Measurements from ENCODE around the gene EGFR.

Gene EGFR

GRCh38 chr7:55108401-55108800 is 89.6 kb downstream of the EGFR start:
- DNase-seq, result no peak

- DNase-seq, result no peak
Measured at GRCh38 chr7:55108818-55109217, 90.0 kb downstream of the EGFR start.

GRCh38 chr7:55109404-55110167 is 90.8 kb downstream of the EGFR start:
- DNase-seq, result no peak

GRCh38 chr7:55110282-55110992 is 91.6 kb downstream of the EGFR start:
- DNase-seq, result no peak

GRCh38 chr7:55110993-55111361 is 92.2 kb downstream of the EGFR start:
- no peak for DNase-seq

- no peak for DNase-seq
Measured at GRCh38 chr7:55112056-55112455, 93.2 kb downstream of the EGFR start.

GRCh38 chr7:55113760-55114540 is 95.1 kb downstream of the EGFR start:
- no peak for DNase-seq

- DNase-seq, result no peak
Measured at GRCh38 chr7:55117286-55117685, 98.5 kb downstream of the EGFR start.

- DNase-seq, result no peak
Measured at GRCh38 chr7:55118426-55118825, 99.6 kb downstream of the EGFR start.

GRCh38 chr7:55119571-55119970 is 100.8 kb downstream of the EGFR start:
- DNase-seq, result no peak

GRCh38 chr7:55120074-55120473 is 101.3 kb downstream of the EGFR start:
- DNase-seq, result no peak

GRCh38 chr7:55120501-55121198 is 101.8 kb downstream of the EGFR start:
- DNase-seq, result no peak

GRCh38 chr7:55121249-55121648 is 102.4 kb downstream of the EGFR start:
- no peak for DNase-seq

GRCh38 chr7:55122263-55122662 is 103.4 kb downstream of the EGFR start:
- no peak for DNase-seq

GRCh38 chr7:55124989-55125875 is 106.4 kb downstream of the EGFR start:
- DNase-seq, result no peak

GRCh38 chr7:55127135-55127551 is 108.3 kb downstream of the EGFR start:
- no peak for DNase-seq

- DNase-seq, result no peak
Measured at GRCh38 chr7:55127622-55128081, 108.8 kb downstream of the EGFR start.

- DNase-seq, result no peak
Measured at GRCh38 chr7:55128693-55129394, 110.0 kb downstream of the EGFR start.

- no peak for DNase-seq
Measured at GRCh38 chr7:55129541-55130394, 111.0 kb downstream of the EGFR start.
